Psoas muscle (tissue), 8 donors: Measurements from ENCODE around the gene PKIG. TPM values are rescaled to one million over a fixed set of nuclear protein-coding genes. Genes with fewer than 3 reads are reported as not detected.

Source experiments
- ATAC-seq, 4 donors: fragments of 200-7000 bp; cut with Tn5 transposase; one replicate each; pipeline ENCODE4 v1.9.1; 2020; ENCODE audit warnings: moderate library complexity in 3 of 4, mild to moderate bottlenecking in 2 of 4
- DNase-seq, 2 donors: peaks; one replicate each; pipeline ENCODE4 v3.0.0-alpha.2; 2020
- H3K27ac ChIP-seq: fragments of 200-600 bp; one replicate; pipeline ENCODE4 v1.8.0; 2022
- H3K27me3 ChIP-seq, 3 donors: fragments of 200-600 bp in 1 of 3; one replicate each; pipeline versions ENCODE4 v1.6.1 to v1.8.0; 2013 to 2022; ENCODE audit warnings: low read length in 2 of 3, mild to moderate bottlenecking in 2 of 3, moderate library complexity in 1 of 3; ENCODE audit not compliant: insufficient read depth in 3 of 3
- H3K36me3 ChIP-seq, 2 donors: fragments of 200-600 bp in 1 of 2; one replicate each; pipeline versions ENCODE4 v1.6.1 to v1.8.0; 2013 to 2022; ENCODE audit warnings: low read depth in 1 of 2, mild to moderate bottlenecking in 1 of 2, moderate library complexity in 1 of 2; ENCODE audit not compliant: insufficient read depth in 1 of 2
- H3K4me1 ChIP-seq: fragments of 200-600 bp; one replicate; pipeline ENCODE4 v1.8.0; 2022
- H3K4me3 ChIP-seq: fragments of 200-600 bp; one replicate; pipeline ENCODE4 v1.8.0; 2022; ENCODE audit warnings: mild to moderate bottlenecking
- H3K9me3 ChIP-seq: fragments of 200-600 bp; one replicate; pipeline ENCODE4 v1.8.0; 2022
- CTCF ChIP-seq: fragments of 200-600 bp; IDR thresholded peaks from one replicate; pipeline ENCODE4 v1.8.0; 2022; ENCODE audit warnings: antibody characterized with exemption
- WGBS, 3 donors: extraction: QIAGEN DNeasy Blood & Tissue Kit; methylation state at CpG; one replicate each; pipeline versions ENCODE4 v1.1.6 to v1.1.7; 2013; 5-methylcytosine and 5-hydroxymethylcytosine counted together
- intact Hi-C, 2 donors: fragments of 100-400 bp; cut with DNase I; formaldehyde crosslinking; loops; one replicate each; pipeline versions ENCODE4 v1.11.0 to v1.14.2; 2022
- polyA plus RNA-seq, 3 donors: library from polyadenylated mRNA; stranded (reverse); fragments of 200-250 nt; gene quantifications; one replicate each; pipeline ENCODE4 v1.2.3, GENCODE V29; 2013
- total RNA-seq, 4 donors: library from RNA; stranded (reverse); fragmentation: NEBNext Ultra II Directional in 2 of 4; extraction: Animal tissue kit (Norgen Biotek cat#: 25700) in 2 of 4; gene quantifications; one replicate each; pipeline versions ENCODE4 v1.2.1 to v1.2.4, GENCODE V29; 2021 to 2023
- donor health status: healthy with polysubstance abuse.
- donor health status: DM: no; HTN: no; CAD: no; lungs with moderate emphysema.
- donor health status: Bipolar disorder and iron deficiency.
- donor health status: healthy.
- donor health status: DM: yes; HTN: yes; CAD: no.
- donor health status: DM: no; HTN: no; CAD: no.
- donor health status: DM: no; HTN: no; CAD: no.
- donor health status: DM: yes; HTN: yes; CAD: no.

PKIG gene
- total and polyA plus RNA-seq, 7 donors = 33.5 to 134 (median 105) TPM

DNA sequence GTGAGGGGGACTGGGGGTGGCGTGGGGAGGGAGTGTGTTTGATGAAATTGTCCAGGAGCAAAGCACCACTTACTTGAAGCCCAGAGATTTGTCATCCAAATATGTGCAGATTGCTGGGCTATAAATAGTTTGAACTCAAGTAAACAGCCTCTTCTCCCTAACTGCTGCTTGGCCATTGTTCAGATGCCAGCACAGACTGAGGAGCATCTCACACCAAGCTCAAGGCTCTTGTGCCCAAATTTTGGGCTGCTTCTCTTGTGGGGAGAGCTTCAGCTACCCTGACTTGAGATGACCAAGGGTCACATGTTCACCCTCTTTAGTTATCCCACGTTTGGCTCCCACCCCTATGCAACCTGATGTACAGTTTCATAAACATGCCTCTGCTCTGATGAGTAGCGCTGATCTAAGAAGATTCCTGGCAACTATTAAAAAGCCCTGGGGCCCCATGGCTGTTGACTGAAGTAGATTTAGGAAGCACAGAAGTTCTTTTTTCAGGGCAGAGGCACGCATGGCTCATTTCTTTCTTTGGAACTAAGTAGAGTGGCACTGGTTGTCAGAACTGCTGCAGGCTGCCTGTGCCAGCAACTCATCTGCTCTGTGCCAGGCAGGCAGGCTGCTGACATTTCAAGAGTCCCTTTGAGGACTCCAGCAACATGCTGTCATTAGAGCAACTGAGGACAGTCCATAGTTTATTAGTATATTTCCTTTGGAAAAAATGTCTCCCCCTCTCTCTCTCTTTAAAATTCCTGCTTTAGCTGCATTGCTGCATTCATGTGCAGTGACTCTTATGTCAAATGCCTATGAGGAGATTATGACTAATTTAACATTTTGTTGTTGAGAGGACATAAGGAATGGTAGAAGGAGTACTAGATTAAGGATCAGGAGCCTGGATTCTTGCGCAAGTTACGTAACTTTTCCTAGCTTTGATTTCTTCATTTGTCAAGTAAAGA is 9.6 kb upstream of the PKIG start:
- Histone ChIP-seq H3K27me3 (no peaks in the 10 kb centered on the region), H3K9me3 (no peaks in the 10 kb centered on the region), H3K27ac (peak overlapping the region; percentile 96), H3K36me3 (no peaks in the 10 kb centered on the region), H3K4me1 (peaks cover 50% of the 10 kb centered on the region), H3K4me3 (peak overlapping the region; percentile 37)
- 20 to 26% (median 25%) methylated on average over 6 of the region's 6 CpGs for WGBS, 3 donors
- peak; percentile 44 to 85 for DNase-seq
- intact Hi-C loops = loop anchor here in 1 of 2 donors (1.0 to 5.0 kb wide), 2 partner anchors 21 to 41 kb away; no protein-coding TSS in a partner anchor
- ATAC-seq = peak; percentile 85 to 92 (median 88)
- TF ChIP-seq CTCF = no peak

DNA sequence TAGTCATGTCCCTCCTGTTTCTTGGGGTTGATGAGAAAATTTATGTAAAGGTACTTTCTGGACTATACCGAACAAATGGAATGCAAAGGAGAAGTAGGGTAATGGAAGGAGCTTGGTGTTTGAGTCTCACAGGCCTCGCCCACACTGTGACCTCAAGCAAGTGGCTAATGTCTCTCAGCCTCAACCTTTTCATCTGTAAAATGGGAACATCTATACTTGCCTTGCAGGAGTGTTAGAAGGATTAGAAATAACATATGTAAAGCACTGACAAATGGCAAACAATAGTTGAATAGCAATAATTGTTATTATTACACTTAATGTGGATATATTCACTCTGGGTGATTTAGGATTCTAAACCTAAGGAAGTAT is 8.9 kb upstream of the PKIG start:
- ATAC-seq (no peak), DNase-seq (no peak)
- intact Hi-C loops = loop anchor here in 1 of 2 donors (1.0 to 5.0 kb wide), 2 partner anchors 21 to 41 kb away; no protein-coding TSS in a partner anchor
- peak overlapping the region; percentile 96 for H3K27ac ChIP-seq
- no peaks in the 10 kb centered on the region for H3K9me3 ChIP-seq
- no peak overlapping the region for H3K4me3 ChIP-seq
- H3K4me1 ChIP-seq = peaks cover 52% of the 10 kb centered on the region
- H3K27me3 ChIP-seq = no peaks in the 10 kb centered on the region
- no peaks in the 10 kb centered on the region for H3K36me3 ChIP-seq
- no peak for TF ChIP-seq CTCF
- 44 to 70% (median 53%) methylated on average over 2 of the region's 2 CpGs for WGBS, 3 donors

GRCh38 chr20:44574372-44574771 is 8.0 kb upstream of the PKIG start:
- TF ChIP-seq CTCF = no peak
- no peak overlapping the region for H3K4me3 ChIP-seq
- no peaks in the 10 kb centered on the region for H3K36me3 ChIP-seq
- WGBS, 3 donors = 97 to 100% (median 100%) methylated on average over 4 of the region's 4 CpGs
- peaks cover 59% of the 10 kb centered on the region for H3K4me1 ChIP-seq
- H3K27me3 ChIP-seq = no peaks in the 10 kb centered on the region
- H3K9me3 ChIP-seq = no peaks in the 10 kb centered on the region
- DNase-seq = no peak
- no peak for ATAC-seq
- intact Hi-C loops = loop anchor here in 1 of 2 donors (5.0 kb wide), 1 partner anchor 42 kb away; no protein-coding TSS in a partner anchor
- H3K27ac ChIP-seq = peak overlapping the region; percentile 96

DNA sequence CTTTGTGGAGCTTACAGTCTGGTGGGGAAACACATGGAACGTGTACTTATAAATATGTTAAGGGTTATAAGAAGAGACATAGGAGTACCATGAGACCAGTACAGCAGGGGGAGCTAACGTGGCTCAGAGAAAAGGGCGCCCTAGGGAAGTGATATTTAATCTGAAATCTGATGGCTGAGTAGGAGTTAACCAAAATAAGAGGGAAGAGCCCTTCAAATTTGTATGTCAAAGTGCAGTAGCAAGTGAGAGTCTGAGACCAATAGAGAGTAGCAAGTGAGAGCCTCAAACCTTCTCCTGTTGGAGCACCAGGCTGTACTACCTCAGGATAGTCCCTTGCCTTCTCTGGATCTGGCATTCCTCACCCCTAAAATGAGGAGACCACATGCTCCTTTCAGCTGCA is 6.1 kb upstream of the PKIG start:
- Histone ChIP-seq H3K27ac (peak overlapping the region; percentile 96), H3K4me3 (no peak overlapping the region), H3K27me3 (no peaks in the 10 kb centered on the region), H3K36me3 (no peaks in the 10 kb centered on the region), H3K4me1 (peaks cover 70% of the 10 kb centered on the region), H3K9me3 (no peaks in the 10 kb centered on the region)
- WGBS, 3 donors = 44 to 58% (median 56%) methylated on average over 3 of the region's 3 CpGs
- peak; percentile 46 for TF ChIP-seq CTCF
- no peak for DNase-seq
- intact Hi-C loops = loop anchor here (5.0 kb wide), 1 partner anchor 36 kb away; no protein-coding TSS in a partner anchor
- peak in 1 of 4 donors; percentile 0 for ATAC-seq
